ENCODE measurements around the gene UTP18. TPM values are rescaled to one million over a fixed set of nuclear protein-coding genes. Genes with fewer than 3 reads are reported as not detected.
A peak's percentile ranks its signal among the peaks of the same experiment; 100 is the strongest.

Gene UTP18
- total and polyA plus RNA-seq, 2 donors (not counting 1 experiment from before 2014, with no cell fraction given): 27.9 to 29.2 TPM

- Histone ChIP-seq H3K27ac (ENCODE audit: insufficient read depth, low read length) (no peak overlapping the region), H3K9ac (ENCODE audit: insufficient read depth, low read length) (no peak overlapping the region), H3K79me2 (ENCODE audit: control insufficient read depth, insufficient read depth, low read length) (peaks cover 43% of the 10 kb centered on the region), H3K9me3 (ENCODE audit: control insufficient read depth, insufficient read depth, low read depth, low read length) (no peaks in the 10 kb centered on the region), H3K4me1 (ENCODE audit: control insufficient read depth, extremely low read depth, insufficient read depth, low read length) (peaks cover 4% of the 10 kb centered on the region), H3K36me3 (ENCODE audit: control insufficient read depth, insufficient read depth, low read length) (no peaks in the 10 kb centered on the region), H2AFZ (ENCODE audit: low read length) (no peak overlapping the region), H3K27me3 (ENCODE audit: control insufficient read depth, insufficient read depth, low read length) (no peaks in the 10 kb centered on the region), H3K4me2 (ENCODE audit: extremely low read depth, insufficient read depth, low read length) (no peak overlapping the region), H4K20me1 (ENCODE audit: control insufficient read depth, extremely low read depth, insufficient read depth, low read length) (no peaks in the 10 kb centered on the region), H3K4me3 (replicated peaks in 1 of 4; ENCODE audit: control extremely low read depth in 1 of 4, insufficient read depth in 1 of 4, low read depth in 3 of 4, low read length in 4 of 4) (no peak overlapping the region)
- no peak for DNase-seq (ENCODE audit: low read depth in 2 of 2)
- TF ChIP-seq CTCF (conservative IDR thresholded peaks at IDR 0.05 in 1 of 2, IDR thresholded peaks at IDR 0.05 in 1 of 2; ENCODE audit: low read depth in 1 of 2, low read length in 2 of 2) (no peak), EZH2 (IDR thresholded peaks at IDR 0.05; ENCODE audit: low read length, missing control alignments) (no peak)
Measured at GRCh38 chr17:51256101-51256500, 4.2 kb upstream of the UTP18 start.

GRCh38 chr17:51257150-51258081, 2.9 kb upstream of the UTP18 start:
- Histone ChIP-seq H3K4me2 (ENCODE audit: extremely low read depth, insufficient read depth, low read length) (peak overlapping the region; percentile 100), H3K27ac (ENCODE audit: insufficient read depth, low read length) (no peak overlapping the region), H3K4me3 (replicated peaks in 1 of 4; ENCODE audit: control extremely low read depth in 1 of 4, insufficient read depth in 1 of 4, low read depth in 3 of 4, low read length in 4 of 4) (peak overlapping the region in 2 of 4 experiments; percentile 88 to 90)

More at GRCh38 chr17:51257150-51258081, 2.9 kb upstream of the UTP18 start:
- H4K20me1 ChIP-seq (ENCODE audit: control insufficient read depth, extremely low read depth, insufficient read depth, low read length): peaks cover 2% of the 10 kb centered on the region
- H3K9me3 ChIP-seq (ENCODE audit: control insufficient read depth, insufficient read depth, low read depth, low read length): no peaks in the 10 kb centered on the region
- peaks cover 4% of the 10 kb centered on the region for H3K4me1 ChIP-seq (ENCODE audit: control insufficient read depth, extremely low read depth, insufficient read depth, low read length)
- H3K9ac ChIP-seq (ENCODE audit: insufficient read depth, low read length): no peak overlapping the region
- H3K27me3 ChIP-seq (ENCODE audit: control insufficient read depth, insufficient read depth, low read length): no peaks in the 10 kb centered on the region
- peaks cover 56% of the 10 kb centered on the region for H3K79me2 ChIP-seq (ENCODE audit: control insufficient read depth, insufficient read depth, low read length)
- TF ChIP-seq EZH2 (IDR thresholded peaks at IDR 0.05; ENCODE audit: low read length, missing control alignments) (no peak), CTCF (conservative IDR thresholded peaks at IDR 0.05 in 1 of 2, IDR thresholded peaks at IDR 0.05 in 1 of 2; ENCODE audit: low read depth in 1 of 2, low read length in 2 of 2) (no peak)
- no peaks in the 10 kb centered on the region for H3K36me3 ChIP-seq (ENCODE audit: control insufficient read depth, insufficient read depth, low read length)
- peak; percentile 11 to 31 for DNase-seq (ENCODE audit: low read depth in 2 of 2)
- no peak overlapping the region for H2AFZ ChIP-seq (ENCODE audit: low read length)
